RWPE2 (cell line): ENCODE results near the gene TSFM.

Experiments used
- ATAC-seq: fragments of 200-7000 bp; cut with Tn5 transposase; 3 replicates; pipeline ENCODE4 v1.9.1; 2021; ENCODE audit warnings: low read depth
- DNase-seq: peaks from one replicate; pipeline ENCODE4 v3.0.0-alpha.2; 2020; ENCODE audit warnings: low spot score
- H3K27ac ChIP-seq: fragments of 450-650 bp; 2 replicates; pipeline ENCODE4 v1.5.1; 2017; ENCODE audit warnings: mild to moderate bottlenecking; ENCODE audit not compliant: poor library complexity, severe bottlenecking
- H3K27me3 ChIP-seq: fragments of 250-450 bp; sonication (Bioruptor Pico); 2 replicates; pipeline ENCODE4 v1.5.1; 2021; ENCODE audit warnings: mild to moderate bottlenecking, moderate library complexity; ENCODE audit not compliant: insufficient read depth, poor library complexity, severe bottlenecking
- H3K36me3 ChIP-seq: fragments of 250-450 bp; sonication (Bioruptor Pico); 2 replicates; pipeline ENCODE4 v1.5.1; 2020; ENCODE audit warnings: low read depth, mild to moderate bottlenecking, moderate library complexity
- H3K4me1 ChIP-seq: fragments of 250-450 bp; sonication (Bioruptor Pico); 2 replicates; pipeline ENCODE4 v1.5.1; 2021; ENCODE audit warnings: mild to moderate bottlenecking, moderate library complexity; ENCODE audit not compliant: insufficient read depth, poor library complexity, severe bottlenecking
- H3K4me3 ChIP-seq: fragments of 250-450 bp; sonication (Bioruptor Pico); 2 replicates; pipeline ENCODE4 v1.5.1; 2021; ENCODE audit warnings: mild to moderate bottlenecking, moderate library complexity; ENCODE audit not compliant: severe bottlenecking
- H3K9me3 ChIP-seq: fragments of 250-450 bp; sonication (Bioruptor Pico); 2 replicates; pipeline ENCODE4 v1.5.1; 2021; ENCODE audit warnings: mild to moderate bottlenecking, moderate library complexity; ENCODE audit not compliant: severe bottlenecking
- CTCF ChIP-seq: fragments of 450-650 bp; IDR thresholded peaks from one replicate; pipeline ENCODE4 v1.5.1; 2017; ENCODE audit warnings: mild to moderate bottlenecking, moderate library complexity; ENCODE audit not compliant: poor library complexity, severe bottlenecking

The TSFM gene

GRCh38 chr12:57765698-57766463 is 16.7 kb upstream of the TSFM start:
- peak overlapping the region; percentile 55 for H3K4me3 ChIP-seq

GRCh38 chr12:57766464-57767304 is 15.9 kb upstream of the TSFM start, which contains the start of gene CYP27B1:
Gene CYP27B1 (minus strand): TSS chr12:57767078. CDS start chr12:57767041, 37 bp downstream.
- peak within 1 kb of the TSS; percentile 83 for H3K27ac ChIP-seq
- H3K36me3 ChIP-seq, result peaks cover 43% of the 10 kb centered on the region
- peak within 1 kb of the TSS; percentile 55 for H3K4me3 ChIP-seq
- DNase-seq, result peak; percentile 85
- peaks cover 4% of the 10 kb centered on the region for H3K4me1 ChIP-seq
- TF ChIP-seq CTCF, result no peak
- no peaks in the 10 kb centered on the region for H3K27me3 ChIP-seq
- peak; percentile 54 for ATAC-seq
- H3K9me3 ChIP-seq, result no peaks in the 10 kb centered on the region

More at GRCh38 chr12:57765698-57766463, 16.7 kb upstream of the TSFM start:
- peaks cover 4% of the 10 kb centered on the region for H3K4me1 ChIP-seq
- peak; percentile 27 for ATAC-seq
- H3K9me3 ChIP-seq, result no peaks in the 10 kb centered on the region
- TF ChIP-seq CTCF, result no peak
- H3K27me3 ChIP-seq, result no peaks in the 10 kb centered on the region
- no peak for DNase-seq
- peaks cover 41% of the 10 kb centered on the region for H3K36me3 ChIP-seq
- peak overlapping the region; percentile 83 for H3K27ac ChIP-seq

GRCh38 chr12:57767305-57767698 is 15.3 kb upstream of the TSFM start:
- TF ChIP-seq CTCF, result no peak
- Histone ChIP-seq H3K4me3 (peak overlapping the region; percentile 55), H3K27ac (peak overlapping the region; percentile 83), H3K36me3 (peaks cover 37% of the 10 kb centered on the region), H3K27me3 (no peaks in the 10 kb centered on the region), H3K9me3 (no peaks in the 10 kb centered on the region), H3K4me1 (peaks cover 4% of the 10 kb centered on the region)
- ATAC-seq (no peak), DNase-seq (no peak)

- H3K27ac ChIP-seq, result peak overlapping the region; percentile 83
Observed at GRCh38 chr12:57767876-57768275, 14.7 kb upstream of the TSFM start.

More at GRCh38 chr12:57767876-57768275, 14.7 kb upstream of the TSFM start:
- H3K36me3 ChIP-seq, result peaks cover 31% of the 10 kb centered on the region
- peaks cover 4% of the 10 kb centered on the region for H3K4me1 ChIP-seq
- no peaks in the 10 kb centered on the region for H3K27me3 ChIP-seq
- no peak for ATAC-seq
- no peak for TF ChIP-seq CTCF
- H3K9me3 ChIP-seq, result no peaks in the 10 kb centered on the region
- no peak for DNase-seq
- H3K4me3 ChIP-seq, result no peak overlapping the region
